Fibroblast of lung (primary cell): Measurements from ENCODE around the gene C10orf90.

ENCODE experiments used
- EZH2 ChIP-seq: IDR thresholded peaks from 2 replicates; pipeline ENCODE4 v1.5.1; 2012; ENCODE audit warnings: low read length, control low read depth, mild to moderate bottlenecking; ENCODE audit errors: missing control alignments
- TF ChIP-seq, protein P1 (sequence below), 2 donors: IDR thresholded peaks in 1 of 2; conservative IDR thresholded peaks in 1 of 2; 1 replicate in 1 of 2; 2 replicates in 1 of 2; pipeline ENCODE4 v1.5.1; 2011 to 2012; ENCODE audit warnings: low read length in 2 of 2, control low read depth in 1 of 2, inconsistent platforms in 1 of 2, low read depth in 1 of 2, mild to moderate bottlenecking in 1 of 2

DNA sequence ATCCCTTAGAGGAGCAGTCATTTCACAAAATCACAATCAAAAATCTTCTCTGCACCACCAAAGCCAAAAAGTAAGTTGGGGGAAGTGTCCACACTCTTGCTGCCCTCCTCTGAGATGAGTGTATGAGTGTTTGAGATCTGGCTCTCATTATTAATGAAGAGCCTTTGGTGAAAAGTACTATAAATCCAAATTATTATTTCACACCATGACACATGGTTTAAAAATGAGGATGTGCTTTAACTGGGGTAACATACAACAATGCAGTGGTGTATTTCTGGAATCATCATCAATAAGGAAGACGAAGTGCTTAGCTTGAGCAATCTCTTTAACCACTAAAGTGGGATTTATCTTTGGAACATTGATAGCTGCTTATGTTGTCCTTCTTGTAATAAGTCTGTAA, 168.1 kb downstream of the C10orf90 start:
- TF ChIP-seq, protein P1, sequence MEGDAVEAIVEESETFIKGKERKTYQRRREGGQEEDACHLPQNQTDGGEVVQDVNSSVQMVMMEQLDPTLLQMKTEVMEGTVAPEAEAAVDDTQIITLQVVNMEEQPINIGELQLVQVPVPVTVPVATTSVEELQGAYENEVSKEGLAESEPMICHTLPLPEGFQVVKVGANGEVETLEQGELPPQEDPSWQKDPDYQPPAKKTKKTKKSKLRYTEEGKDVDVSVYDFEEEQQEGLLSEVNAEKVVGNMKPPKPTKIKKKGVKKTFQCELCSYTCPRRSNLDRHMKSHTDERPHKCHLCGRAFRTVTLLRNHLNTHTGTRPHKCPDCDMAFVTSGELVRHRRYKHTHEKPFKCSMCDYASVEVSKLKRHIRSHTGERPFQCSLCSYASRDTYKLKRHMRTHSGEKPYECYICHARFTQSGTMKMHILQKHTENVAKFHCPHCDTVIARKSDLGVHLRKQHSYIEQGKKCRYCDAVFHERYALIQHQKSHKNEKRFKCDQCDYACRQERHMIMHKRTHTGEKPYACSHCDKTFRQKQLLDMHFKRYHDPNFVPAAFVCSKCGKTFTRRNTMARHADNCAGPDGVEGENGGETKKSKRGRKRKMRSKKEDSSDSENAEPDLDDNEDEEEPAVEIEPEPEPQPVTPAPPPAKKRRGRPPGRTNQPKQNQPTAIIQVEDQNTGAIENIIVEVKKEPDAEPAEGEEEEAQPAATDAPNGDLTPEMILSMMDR (conservative IDR thresholded peaks at IDR 0.05 in 1 of 2, IDR thresholded peaks at IDR 0.05 in 1 of 2; ENCODE audit: low read depth in 1 of 2, low read length in 2 of 2), result no peak
- no peak for TF ChIP-seq EZH2
